Measurements from ENCODE around the gene ESD. TPM values are rescaled to one million over a fixed set of nuclear protein-coding genes. Genes with fewer than 3 reads are reported as not detected.

ESD gene
- total RNA-seq, 3 donors from 2014 or later: 110 to 151 (median 118) TPM

- intact Hi-C loops (cut with DNase I; ENCODE audit: low total_unique reads): no loop called here
- Histone ChIP-seq H3K36me3 (no peaks in the 10 kb centered on the region), H3K9me3 (no peaks in the 10 kb centered on the region), H3K27me3 (no peaks in the 10 kb centered on the region), H3K27ac (no peak overlapping the region), H3K4me3 (no peak overlapping the region), H3K4me1 (no peaks in the 10 kb centered on the region)
- no peak for TF ChIP-seq POLR2AphosphoS5 (IDR thresholded peaks at IDR 0.05)
- TF ChIP-seq CTCF (IDR thresholded peaks at IDR 0.05): no peak
- no peak for TF ChIP-seq POLR2A (IDR thresholded peaks at IDR 0.05)
- DNase-seq (ENCODE audit: low spot score in 2 of 2): no peak
Observed at GRCh38 chr13:46804391-46804815, 7.4 kb upstream of the ESD start.

- H3K27me3 ChIP-seq: no peaks in the 10 kb centered on the region
Observed at GRCh38 chr13:46803586-46803985, 6.6 kb upstream of the ESD start.

GRCh38 chr13:46801858-46802257 lies 4.9 kb upstream of the ESD start:
- Histone ChIP-seq H3K36me3 (no peaks in the 10 kb centered on the region), H3K27me3 (no peaks in the 10 kb centered on the region), H3K27ac (no peak overlapping the region), H3K9me3 (no peaks in the 10 kb centered on the region), H3K4me3 (no peak overlapping the region), H3K4me1 (no peaks in the 10 kb centered on the region)
- DNase-seq (ENCODE audit: low spot score in 2 of 2): no peak
- no peak for TF ChIP-seq POLR2AphosphoS5 (IDR thresholded peaks at IDR 0.05)
- TF ChIP-seq CTCF (IDR thresholded peaks at IDR 0.05): no peak
- no peak for TF ChIP-seq POLR2A (IDR thresholded peaks at IDR 0.05)
- intact Hi-C loops (cut with DNase I; ENCODE audit: low total_unique reads): no loop called here

More at GRCh38 chr13:46803586-46803985, 6.6 kb upstream of the ESD start:
- no peak for DNase-seq (ENCODE audit: low spot score in 2 of 2)
- H3K4me3 ChIP-seq: no peak overlapping the region
- TF ChIP-seq CTCF (IDR thresholded peaks at IDR 0.05): no peak
- TF ChIP-seq POLR2A (IDR thresholded peaks at IDR 0.05): no peak
- TF ChIP-seq POLR2AphosphoS5 (IDR thresholded peaks at IDR 0.05): no peak
- H3K36me3 ChIP-seq: no peaks in the 10 kb centered on the region
- intact Hi-C loops (cut with DNase I; ENCODE audit: low total_unique reads): no loop called here
- H3K4me1 ChIP-seq: no peaks in the 10 kb centered on the region
- no peak overlapping the region for H3K27ac ChIP-seq
- H3K9me3 ChIP-seq: no peaks in the 10 kb centered on the region

- Histone ChIP-seq H3K27me3 (no peaks in the 10 kb centered on the region), H3K9me3 (no peaks in the 10 kb centered on the region), H3K4me3 (no peak overlapping the region), H3K36me3 (no peaks in the 10 kb centered on the region), H3K27ac (no peak overlapping the region), H3K4me1 (no peaks in the 10 kb centered on the region)
- no peak for DNase-seq (ENCODE audit: low spot score in 2 of 2)
- no peak for TF ChIP-seq CTCF (IDR thresholded peaks at IDR 0.05)
- intact Hi-C loops (cut with DNase I; ENCODE audit: low total_unique reads): no loop called here
Observed at GRCh38 chr13:46799139-46799538, 2.2 kb upstream of the ESD start.

- no peaks in the 10 kb centered on the region for H3K36me3 ChIP-seq
Observed at GRCh38 chr13:46797501-46798237, 708 bp upstream of the ESD start.

More at GRCh38 chr13:46797501-46798237, 708 bp upstream of the ESD start:
- Histone ChIP-seq H3K27ac (peak overlapping the region; percentile 93), H3K4me3 (peak overlapping the region; percentile 81 to 88 (median 88)), H3K9me3 (no peaks in the 10 kb centered on the region), H3K4me1 (no peaks in the 10 kb centered on the region), H3K27me3 (no peaks in the 10 kb centered on the region)
- TF ChIP-seq POLR2AphosphoS5 (IDR thresholded peaks at IDR 0.05) (no peak), POLR2A (IDR thresholded peaks at IDR 0.05) (no peak), CTCF (IDR thresholded peaks at IDR 0.05) (no peak)
- intact Hi-C loops (cut with DNase I; ENCODE audit: low total_unique reads): no loop called here
- DNase-seq (ENCODE audit: low spot score in 2 of 2): no peak
